ENCODE data around the gene CELSR2. TPM values are rescaled to one million over a fixed set of nuclear protein-coding genes. Genes with fewer than 3 reads are reported as not detected.

The CELSR2 gene
- total and polyA plus RNA-seq, 9 donors = 0.90 to 17.1 (median 3.1) TPM

DNA sequence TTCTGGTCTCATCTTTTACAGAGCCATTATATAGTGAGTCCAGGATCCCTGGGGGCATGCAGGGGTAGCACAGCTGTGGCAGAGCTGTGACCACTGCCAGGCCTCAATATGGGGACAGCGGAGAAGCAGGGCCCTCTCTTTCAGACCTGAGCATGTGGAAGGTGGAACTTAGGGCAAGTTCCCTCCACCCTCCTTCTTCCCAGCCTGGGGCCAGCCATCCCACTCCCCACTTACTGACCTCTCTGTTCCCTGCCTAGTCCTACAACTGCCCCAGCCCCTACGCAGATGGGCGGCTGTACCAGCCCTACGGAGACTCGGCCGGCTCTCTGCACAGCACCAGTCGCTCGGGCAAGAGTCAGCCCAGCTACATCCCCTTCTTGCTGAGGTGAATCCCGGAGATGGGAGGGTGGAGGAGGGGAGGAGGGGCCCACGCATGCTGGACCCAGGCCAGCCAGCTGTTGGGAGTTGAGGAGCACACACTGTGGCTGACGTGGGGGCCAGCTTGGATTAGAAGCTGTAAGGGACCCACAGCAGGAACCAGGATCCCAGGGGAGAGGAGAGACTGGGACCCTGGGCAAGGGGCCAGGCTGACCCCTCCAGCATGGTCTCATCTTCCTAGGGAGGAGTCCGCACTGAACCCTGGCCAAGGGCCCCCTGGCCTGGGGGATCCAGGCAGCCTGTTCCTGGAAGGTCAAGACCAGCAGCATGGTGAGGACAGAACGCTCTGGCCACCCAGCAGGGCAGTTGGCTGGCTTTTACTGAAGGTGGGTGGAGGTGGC lies 22.9 kb downstream of the CELSR2 start:
- Histone ChIP-seq H3K4me3 (no peak overlapping the region), H3K36me3 (no peaks in the 10 kb centered on the region), H3K9me3 (no peaks in the 10 kb centered on the region), H3K27ac (no peak overlapping the region), H3K4me1 (ENCODE audit: insufficient read depth) (no peaks in the 10 kb centered on the region), H3K27me3 (no peaks in the 10 kb centered on the region)
- no peak for TF ChIP-seq EP300 (IDR thresholded peaks at IDR 0.05)
- TF ChIP-seq POLR2A (IDR thresholded peaks at IDR 0.05) = no peak
- TF ChIP-seq, protein P1, sequence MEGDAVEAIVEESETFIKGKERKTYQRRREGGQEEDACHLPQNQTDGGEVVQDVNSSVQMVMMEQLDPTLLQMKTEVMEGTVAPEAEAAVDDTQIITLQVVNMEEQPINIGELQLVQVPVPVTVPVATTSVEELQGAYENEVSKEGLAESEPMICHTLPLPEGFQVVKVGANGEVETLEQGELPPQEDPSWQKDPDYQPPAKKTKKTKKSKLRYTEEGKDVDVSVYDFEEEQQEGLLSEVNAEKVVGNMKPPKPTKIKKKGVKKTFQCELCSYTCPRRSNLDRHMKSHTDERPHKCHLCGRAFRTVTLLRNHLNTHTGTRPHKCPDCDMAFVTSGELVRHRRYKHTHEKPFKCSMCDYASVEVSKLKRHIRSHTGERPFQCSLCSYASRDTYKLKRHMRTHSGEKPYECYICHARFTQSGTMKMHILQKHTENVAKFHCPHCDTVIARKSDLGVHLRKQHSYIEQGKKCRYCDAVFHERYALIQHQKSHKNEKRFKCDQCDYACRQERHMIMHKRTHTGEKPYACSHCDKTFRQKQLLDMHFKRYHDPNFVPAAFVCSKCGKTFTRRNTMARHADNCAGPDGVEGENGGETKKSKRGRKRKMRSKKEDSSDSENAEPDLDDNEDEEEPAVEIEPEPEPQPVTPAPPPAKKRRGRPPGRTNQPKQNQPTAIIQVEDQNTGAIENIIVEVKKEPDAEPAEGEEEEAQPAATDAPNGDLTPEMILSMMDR (IDR thresholded peaks at IDR 0.05) = no peak
- intact Hi-C loops (cut with DNase I) = loop anchor here in 1 of 4 donors (5.0 kb wide), 1 partner anchor 125 kb away; the partner anchor contains the start of gene SORT1
- 66 to 73% (median 66%) methylated on average over 13 of the region's 13 CpGs for WGBS, 3 donors
- DNase-seq = peak in 2 of 5 donors; percentile 21 to 48

DNA sequence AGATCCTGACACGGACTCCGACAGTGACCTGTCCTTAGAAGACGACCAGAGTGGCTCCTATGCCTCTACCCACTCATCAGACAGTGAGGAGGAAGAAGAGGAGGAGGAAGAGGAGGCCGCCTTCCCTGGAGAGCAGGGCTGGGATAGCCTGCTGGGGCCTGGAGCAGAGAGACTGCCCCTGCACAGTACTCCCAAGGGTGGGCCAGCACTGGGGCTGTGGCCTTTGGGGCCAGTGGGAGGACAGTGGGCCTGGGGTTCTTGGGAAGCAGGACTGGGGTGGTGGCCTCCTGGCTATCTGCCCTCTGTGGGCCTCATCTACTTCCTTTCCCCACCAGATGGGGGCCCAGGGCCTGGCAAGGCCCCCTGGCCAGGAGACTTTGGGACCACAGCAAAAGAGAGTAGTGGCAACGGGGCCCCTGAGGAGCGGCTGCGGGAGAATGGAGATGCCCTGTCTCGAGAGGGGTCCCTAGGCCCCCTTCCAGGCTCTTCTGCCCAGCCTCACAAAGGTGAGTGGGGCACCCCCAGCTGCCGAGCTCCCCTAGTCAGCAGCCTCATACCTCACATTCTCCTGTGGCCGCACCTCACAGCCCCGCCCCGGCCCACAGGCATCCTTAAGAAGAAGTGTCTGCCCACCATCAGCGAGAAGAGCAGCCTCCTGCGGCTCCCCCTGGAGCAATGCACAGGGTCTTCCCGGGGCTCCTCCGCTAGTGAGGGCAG lies 23.6 kb downstream of the CELSR2 start:
- no peaks in the 10 kb centered on the region for H3K9me3 ChIP-seq
- H3K27ac ChIP-seq = no peak overlapping the region
- H3K4me3 ChIP-seq = no peak overlapping the region
- 87 to 92% (median 89%) methylated on average over 13 to 16 of the region's 16 CpGs for WGBS, 3 donors
- H3K36me3 ChIP-seq = no peaks in the 10 kb centered on the region
- intact Hi-C loops (cut with DNase I) = loop anchor here in 1 of 4 donors (5.0 kb wide), 1 partner anchor 124 kb away; the partner anchor contains the start of gene SORT1
- no peak for DNase-seq
- TF ChIP-seq, protein P1 (IDR thresholded peaks at IDR 0.05) = no peak
- TF ChIP-seq EP300 (IDR thresholded peaks at IDR 0.05) (no peak), POLR2A (IDR thresholded peaks at IDR 0.05) (no peak)
- H3K27me3 ChIP-seq = no peaks in the 10 kb centered on the region
- H3K4me1 ChIP-seq (ENCODE audit: insufficient read depth) = no peaks in the 10 kb centered on the region

DNA sequence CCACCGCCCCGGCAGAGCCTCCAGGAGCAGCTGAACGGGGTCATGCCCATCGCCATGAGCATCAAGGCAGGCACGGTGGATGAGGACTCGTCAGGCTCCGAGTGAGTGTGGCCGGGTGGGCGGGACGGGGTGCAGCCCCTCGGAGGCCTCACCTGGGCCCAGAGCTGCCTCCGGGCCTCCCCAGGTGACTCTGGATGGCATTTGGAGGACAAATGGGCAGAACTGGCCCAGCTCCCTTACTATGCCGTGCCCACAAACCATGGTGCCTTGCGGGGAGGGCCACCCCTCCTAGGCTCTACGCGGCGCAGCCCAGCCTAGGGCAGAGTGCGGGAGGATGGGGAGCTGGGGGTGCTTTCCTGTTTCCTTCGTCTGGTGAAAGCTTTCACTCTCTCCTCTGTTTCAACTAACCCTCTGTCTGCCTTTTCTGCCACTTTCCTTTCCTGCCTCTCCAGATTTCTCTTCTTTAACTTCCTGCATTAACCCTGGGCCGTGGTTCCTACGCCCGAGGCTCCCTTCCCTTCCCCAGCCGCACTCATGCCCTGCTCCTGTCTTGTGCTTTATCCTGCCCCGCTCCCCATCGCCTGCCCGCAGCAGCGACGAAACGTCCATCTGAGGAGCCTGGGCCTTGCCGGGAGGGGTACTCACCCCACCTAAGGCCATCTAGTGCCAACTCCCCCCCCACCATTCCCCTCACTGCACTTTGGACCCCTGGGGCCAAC lies 24.4 kb downstream of the CELSR2 start:
- Histone ChIP-seq H3K27ac (no peak overlapping the region), H3K9me3 (no peaks in the 10 kb centered on the region), H3K4me3 (no peak overlapping the region), H3K4me1 (ENCODE audit: insufficient read depth) (no peaks in the 10 kb centered on the region), H3K36me3 (no peaks in the 10 kb centered on the region), H3K27me3 (no peaks in the 10 kb centered on the region)
- peak in 1 of 5 donors; percentile 35 for DNase-seq
- 88 to 93% (median 90%) methylated on average over 21 to 30 of the region's 30 CpGs for WGBS, 3 donors
- TF ChIP-seq, protein P1 (IDR thresholded peaks at IDR 0.05) = no peak
- no peak for TF ChIP-seq EP300 (IDR thresholded peaks at IDR 0.05)
- no peak for TF ChIP-seq POLR2A (IDR thresholded peaks at IDR 0.05)
- intact Hi-C loops (cut with DNase I) = loop anchor here in 1 of 4 donors (5.0 kb wide), 1 partner anchor 124 kb away; the partner anchor contains the start of gene SORT1
